BLaER1 (cell line): ENCODE data around the gene ZNF135.

Experiments used
- H3K27ac ChIP-seq: shearing (Covaris generic); formaldehyde crosslinking; 2 replicates; pipeline ENCODE4 v1.8.1; 2022
- H3K27me3 ChIP-seq: shearing (Covaris generic); formaldehyde crosslinking; 2 replicates; pipeline ENCODE4 v1.8.1; 2022
- H3K36me3 ChIP-seq: shearing (Covaris generic); formaldehyde crosslinking; 2 replicates; pipeline ENCODE4 v1.8.1; 2022
- H3K4me1 ChIP-seq: shearing (Covaris generic); formaldehyde crosslinking; 2 replicates; pipeline ENCODE4 v1.8.1; 2022
- H3K4me2 ChIP-seq: shearing (Covaris generic); formaldehyde crosslinking; 2 replicates; pipeline ENCODE4 v1.8.1; 2022
- H3K4me3 ChIP-seq: shearing (Covaris generic); formaldehyde crosslinking; 2 replicates; pipeline ENCODE4 v1.8.1; 2022
- H3K9ac ChIP-seq: shearing (Covaris generic); formaldehyde crosslinking; 2 replicates; pipeline ENCODE4 v1.8.1; 2022
- H3K9me3 ChIP-seq: shearing (Covaris generic); formaldehyde crosslinking; 2 replicates; pipeline ENCODE4 v1.8.1; 2022
- H4K20me1 ChIP-seq: shearing (Covaris generic); formaldehyde crosslinking; 2 replicates; pipeline ENCODE4 v1.8.1; 2022
- Cebpa-rat ChIP-seq: shearing (Covaris generic); IDR thresholded peaks from 2 replicates; pipeline ENCODE4 v1.8.1; 2022

The ZNF135 gene

GRCh38 chr19:58088521-58089052, 29.5 kb downstream of the ZNF135 start:
- H3K27me3 ChIP-seq = no peaks in the 10 kb centered on the region
- no peak overlapping the region for H3K4me2 ChIP-seq
- H3K4me1 ChIP-seq = no peaks in the 10 kb centered on the region
- TF ChIP-seq Cebpa-rat = no peak
- peaks cover 94% of the 10 kb centered on the region for H3K9me3 ChIP-seq
- no peak overlapping the region for H3K27ac ChIP-seq
- H3K36me3 ChIP-seq = peaks cover 92% of the 10 kb centered on the region
- no peak overlapping the region for H3K4me3 ChIP-seq
- no peaks in the 10 kb centered on the region for H4K20me1 ChIP-seq
- H3K9ac ChIP-seq = no peak overlapping the region

- Histone ChIP-seq H3K4me1 (no peaks in the 10 kb centered on the region), H3K27ac (no peak overlapping the region), H3K4me2 (no peak overlapping the region), H3K9me3 (peaks cover 91% of the 10 kb centered on the region), H3K9ac (no peak overlapping the region), H3K4me3 (no peak overlapping the region), H3K27me3 (no peaks in the 10 kb centered on the region), H4K20me1 (no peaks in the 10 kb centered on the region), H3K36me3 (peaks cover 91% of the 10 kb centered on the region)
- no peak for TF ChIP-seq Cebpa-rat
Measured at GRCh38 chr19:58089846-58090245, 30.8 kb downstream of the ZNF135 start.

- Histone ChIP-seq H3K9me3 (peaks cover 91% of the 10 kb centered on the region), H3K4me3 (no peak overlapping the region), H3K27ac (no peak overlapping the region), H3K4me2 (no peak overlapping the region), H3K27me3 (no peaks in the 10 kb centered on the region), H3K36me3 (peaks cover 91% of the 10 kb centered on the region), H3K4me1 (no peaks in the 10 kb centered on the region), H3K9ac (no peak overlapping the region), H4K20me1 (no peaks in the 10 kb centered on the region; the same call in 1 of the 2 replicates)
- TF ChIP-seq Cebpa-rat = no peak
Measured at GRCh38 chr19:58091251-58091995, 32.3 kb downstream of the ZNF135 start.

- Histone ChIP-seq H3K9ac (no peak overlapping the region), H3K4me3 (no peak overlapping the region), H3K27me3 (no peaks in the 10 kb centered on the region), H4K20me1 (no peaks in the 10 kb centered on the region; the same call in 1 of the 2 replicates), H3K36me3 (peaks cover 77% of the 10 kb centered on the region), H3K9me3 (peaks cover 83% of the 10 kb centered on the region), H3K4me1 (peaks cover 9% of the 10 kb centered on the region; the same call in 1 of the 2 replicates), H3K27ac (no peak overlapping the region), H3K4me2 (no peak overlapping the region)
- TF ChIP-seq Cebpa-rat = no peak
Measured at GRCh38 chr19:58093071-58093470, 34.0 kb downstream of the ZNF135 start.

GRCh38 chr19:58095328-58095727, 36.2 kb downstream of the ZNF135 start:
- Histone ChIP-seq H3K9me3 (peaks cover 74% of the 10 kb centered on the region), H3K27ac (no peak overlapping the region)

GRCh38 chr19:58096884-58097283, 37.8 kb downstream of the ZNF135 start:
- Histone ChIP-seq H3K4me2 (peak overlapping the region; percentile 82), H3K27me3 (no peaks in the 10 kb centered on the region), H3K9me3 (peaks cover 75% of the 10 kb centered on the region), H3K4me1 (peaks cover 15% of the 10 kb centered on the region; the same call in 1 of the 2 replicates), H3K27ac (no peak overlapping the region), H3K9ac (peak overlapping the region; percentile 89; the same call in 1 of the 2 replicates), H3K36me3 (peaks cover 44% of the 10 kb centered on the region), H4K20me1 (no peaks in the 10 kb centered on the region; the same call in 1 of the 2 replicates), H3K4me3 (peak overlapping the region; percentile 96)
- TF ChIP-seq Cebpa-rat = no peak

More at GRCh38 chr19:58095328-58095727, 36.2 kb downstream of the ZNF135 start:
- no peak overlapping the region for H3K4me3 ChIP-seq
- no peak overlapping the region for H3K9ac ChIP-seq
- peaks cover 15% of the 10 kb centered on the region; the same call in 1 of the 2 replicates for H3K4me1 ChIP-seq
- no peaks in the 10 kb centered on the region; the same call in 1 of the 2 replicates for H4K20me1 ChIP-seq
- TF ChIP-seq Cebpa-rat = no peak
- peaks cover 57% of the 10 kb centered on the region for H3K36me3 ChIP-seq
- no peak overlapping the region for H3K4me2 ChIP-seq
- H3K27me3 ChIP-seq = no peaks in the 10 kb centered on the region

GRCh38 chr19:58097349-58097748, 38.3 kb downstream of the ZNF135 start:
- no peak for TF ChIP-seq Cebpa-rat
- Histone ChIP-seq H3K4me3 (peak overlapping the region; percentile 96), H4K20me1 (no peaks in the 10 kb centered on the region; the same call in 1 of the 2 replicates), H3K36me3 (peaks cover 40% of the 10 kb centered on the region), H3K4me2 (peak overlapping the region; percentile 82), H3K27me3 (no peaks in the 10 kb centered on the region), H3K27ac (0 out of 2 replicates have a peak overlapping the region, but pooled peaks have one; percentile 18), H3K9me3 (peaks cover 77% of the 10 kb centered on the region), H3K4me1 (peaks cover 15% of the 10 kb centered on the region; the same call in 1 of the 2 replicates), H3K9ac (peak overlapping the region; percentile 89; the same call in 1 of the 2 replicates)

- TF ChIP-seq Cebpa-rat = no peak
- Histone ChIP-seq H3K27ac (peak within 1 kb of the TSS; percentile 86), H3K4me1 (peaks cover 15% of the 10 kb centered on the region; the same call in 1 of the 2 replicates), H3K4me2 (peak within 1 kb of the TSS; percentile 83), H3K27me3 (no peaks in the 10 kb centered on the region), H3K36me3 (peaks cover 36% of the 10 kb centered on the region), H3K9me3 (peaks cover 77% of the 10 kb centered on the region), H4K20me1 (no peaks in the 10 kb centered on the region; the same call in 1 of the 2 replicates), H3K4me3 (peak within 1 kb of the TSS; percentile 96), H3K9ac (peak within 1 kb of the TSS; percentile 89)
Measured at GRCh38 chr19:58097781-58098681, 38.9 kb downstream of the ZNF135 start, which contains the start of gene ZSCAN18. Gene ZSCAN18 (minus strand): TSS chr19:58098231. CDS start chr19:58090267, 7,964 bp downstream.

- Histone ChIP-seq H3K4me2 (peak overlapping the region; percentile 83), H3K9me3 (peaks cover 77% of the 10 kb centered on the region), H3K27ac (peak overlapping the region; percentile 61), H4K20me1 (no peaks in the 10 kb centered on the region; the same call in 1 of the 2 replicates), H3K27me3 (no peaks in the 10 kb centered on the region), H3K9ac (peak overlapping the region; percentile 51), H3K36me3 (peaks cover 29% of the 10 kb centered on the region), H3K4me1 (peaks cover 15% of the 10 kb centered on the region; the same call in 1 of the 2 replicates), H3K4me3 (peak overlapping the region; percentile 96)
- no peak for TF ChIP-seq Cebpa-rat
Measured at GRCh38 chr19:58098682-58098998, 39.6 kb downstream of the ZNF135 start.
